NCI-H1417 treated with DMSO at 0.1 percent for 48 hours (cell line): Measurements from ENCODE around the gene CAMTA1.

Source experiments
- DNase-seq: peaks from one replicate; lab custom pipeline; 2025; lab: John Stamatoyannopoulos, UW

The CAMTA1 gene

DNA sequence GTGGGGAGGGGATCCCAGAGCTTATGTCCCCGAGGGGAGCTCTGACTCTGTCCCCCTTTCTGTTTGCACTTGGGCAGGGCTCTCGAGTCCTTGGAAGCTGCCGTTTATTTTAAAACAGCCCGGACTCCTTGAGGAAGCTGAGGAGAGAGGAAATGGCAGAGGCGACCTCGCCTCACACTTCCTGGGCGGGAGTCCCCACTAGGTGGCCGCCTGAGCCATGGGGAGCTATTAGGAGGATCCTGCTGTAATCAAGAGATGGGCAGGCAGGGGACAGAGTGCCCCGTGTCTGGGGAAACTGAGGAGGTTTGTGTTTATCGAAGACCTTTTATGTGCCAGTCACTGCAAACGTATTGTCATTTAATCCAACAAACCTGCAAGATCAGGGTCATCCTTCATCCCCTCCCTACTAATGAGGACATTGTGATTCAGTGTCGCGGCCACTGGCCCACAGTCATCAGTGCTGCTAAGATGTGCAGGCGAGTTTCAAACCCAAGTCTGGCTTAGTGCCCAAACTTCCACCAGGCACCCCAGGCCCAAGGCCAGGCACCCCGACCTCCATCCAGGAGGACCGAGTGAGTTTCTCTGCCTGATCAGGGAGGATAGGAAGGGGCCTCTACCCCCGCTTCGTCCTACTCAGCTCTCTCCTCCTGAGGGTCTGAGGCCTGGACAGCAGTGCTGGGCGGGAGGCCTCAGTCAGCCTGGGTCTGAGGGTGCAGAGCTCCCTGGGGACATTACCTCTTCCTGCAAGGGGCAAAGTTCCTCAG, 669.0 kb downstream of the CAMTA1 start:
- no peak for DNase-seq

DNA sequence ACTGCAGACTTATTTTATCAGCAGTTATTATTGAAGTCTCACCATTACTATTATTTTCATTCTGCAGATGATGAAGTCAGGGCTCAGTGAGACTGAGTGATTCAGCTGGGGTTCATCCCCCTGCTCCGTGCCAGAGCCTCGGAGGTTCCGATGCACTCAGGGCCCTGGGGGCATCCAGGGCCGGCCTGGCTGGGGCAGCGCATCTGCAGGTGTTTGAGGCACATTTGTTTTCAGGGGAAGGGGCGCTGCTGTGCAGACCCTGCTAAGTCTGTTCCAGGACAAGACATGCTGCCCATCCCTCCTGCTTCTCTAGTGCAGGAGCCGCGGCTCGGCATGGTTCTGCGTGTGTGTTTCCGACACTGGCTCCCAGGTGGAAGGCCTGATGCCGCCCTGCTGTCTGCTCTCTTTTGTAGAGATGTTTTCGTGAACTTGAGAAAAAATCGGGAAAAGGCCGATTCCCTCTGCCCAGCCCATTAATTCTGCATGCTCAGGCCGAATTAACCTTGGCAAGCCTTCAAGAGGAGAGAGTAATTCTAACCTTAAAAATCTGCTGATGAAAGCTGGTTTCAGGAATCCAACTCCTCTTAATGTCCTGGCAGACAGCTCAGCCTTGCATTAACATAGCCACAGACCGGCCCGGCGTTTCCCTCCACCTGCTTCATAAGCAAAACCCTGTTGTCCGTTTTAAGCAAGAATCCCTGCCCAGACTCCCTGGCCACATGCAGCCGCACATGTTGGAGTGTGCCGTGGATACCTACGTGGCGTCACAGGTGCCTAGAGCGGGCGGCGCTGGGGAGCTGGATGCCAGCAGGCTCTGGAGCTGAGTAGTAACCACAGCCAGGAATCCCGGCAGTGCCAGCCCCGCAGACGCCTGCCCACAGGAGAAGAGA, 669.9 kb downstream of the CAMTA1 start:
- DNase-seq = no peak

DNA sequence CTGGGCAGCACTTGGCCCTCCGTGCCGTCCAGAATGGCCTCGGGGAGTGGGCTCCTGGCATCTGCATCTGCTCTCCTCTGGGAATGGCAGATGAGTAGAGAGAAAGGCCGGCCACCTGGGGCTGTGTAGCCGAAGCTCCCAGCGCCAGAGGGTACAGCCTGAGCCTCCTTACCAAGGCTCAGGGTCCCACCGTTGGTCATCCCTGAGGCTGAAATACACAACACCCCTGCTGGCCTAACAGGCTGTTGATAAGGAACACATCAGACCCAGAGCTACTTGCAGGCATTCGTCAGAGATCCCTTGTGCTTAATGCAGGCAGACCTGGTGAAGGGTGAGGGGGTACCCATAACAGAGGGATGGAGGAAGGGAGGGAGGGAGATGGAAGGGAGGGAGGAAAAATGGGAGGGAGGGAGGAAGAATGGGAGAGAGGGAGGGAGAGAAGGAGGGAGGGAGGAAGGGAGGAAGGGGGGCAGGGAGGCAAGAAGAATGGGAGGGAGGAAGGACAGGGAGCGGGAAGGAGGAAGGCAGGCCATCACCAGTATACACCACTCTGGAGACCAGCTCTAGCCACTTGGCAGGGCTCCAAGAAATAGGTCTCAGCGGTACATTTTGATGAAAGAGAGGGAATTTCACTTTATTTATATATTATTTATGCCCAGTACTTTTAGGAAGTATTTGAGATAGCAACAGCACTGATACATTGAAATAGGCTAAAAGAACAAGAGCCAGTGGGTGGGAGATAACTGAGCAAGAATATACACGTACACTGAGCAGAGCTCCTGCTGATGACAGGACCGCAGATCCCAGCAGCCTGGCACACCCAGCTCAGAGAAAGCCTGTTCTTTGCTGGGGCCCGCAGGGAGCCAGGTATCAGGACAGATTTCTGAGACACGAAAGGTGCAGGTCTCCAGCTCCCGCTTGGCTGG, 670.8 kb downstream of the CAMTA1 start:
- no peak for DNase-seq

DNA sequence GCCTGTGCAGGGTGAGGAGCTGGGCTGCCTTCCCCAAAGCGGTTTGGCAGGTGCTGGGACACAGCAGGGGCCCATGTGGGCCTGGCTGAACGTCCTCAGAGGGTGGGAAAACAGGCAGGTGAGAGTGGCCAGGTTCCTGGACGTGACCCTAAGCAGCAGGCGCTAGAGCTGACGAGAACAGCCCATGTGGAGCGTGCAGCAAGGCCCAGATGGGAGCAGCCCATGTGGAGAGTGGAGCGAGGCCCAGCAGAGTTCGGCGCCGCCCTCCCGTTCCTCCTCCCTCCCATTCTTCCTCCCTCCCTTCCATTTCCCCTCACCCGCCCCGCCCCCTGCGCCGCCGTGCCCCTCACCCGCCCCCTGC, 671.4 kb downstream of the CAMTA1 start:
- DNase-seq = no peak

DNA sequence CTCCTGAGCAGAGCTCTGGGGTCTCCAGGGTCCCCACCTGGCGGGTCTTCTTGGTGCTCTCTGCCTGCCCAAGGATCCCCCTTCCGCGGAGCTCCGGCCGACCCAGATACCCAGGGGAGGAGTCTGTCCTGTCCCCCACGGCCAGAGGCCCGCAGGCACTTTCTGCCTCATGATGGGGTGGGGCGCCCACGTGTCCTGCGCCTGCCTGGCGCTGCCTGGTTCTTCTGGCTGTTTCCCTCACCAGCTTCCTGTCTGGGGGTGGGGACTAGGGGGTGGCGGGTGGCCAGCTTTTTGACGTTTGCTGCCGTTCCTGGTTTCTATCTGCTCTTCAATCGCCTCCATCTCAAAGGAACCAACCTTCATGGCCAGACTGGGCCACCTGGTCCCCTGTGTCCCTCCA, 672.6 kb downstream of the CAMTA1 start:
- DNase-seq = no peak

GRCh38 chr1:7458946-7459345, 673.7 kb downstream of the CAMTA1 start:
- DNase-seq = no peak

GRCh38 chr1:7459914-7460313, 674.7 kb downstream of the CAMTA1 start:
- no peak for DNase-seq

DNA sequence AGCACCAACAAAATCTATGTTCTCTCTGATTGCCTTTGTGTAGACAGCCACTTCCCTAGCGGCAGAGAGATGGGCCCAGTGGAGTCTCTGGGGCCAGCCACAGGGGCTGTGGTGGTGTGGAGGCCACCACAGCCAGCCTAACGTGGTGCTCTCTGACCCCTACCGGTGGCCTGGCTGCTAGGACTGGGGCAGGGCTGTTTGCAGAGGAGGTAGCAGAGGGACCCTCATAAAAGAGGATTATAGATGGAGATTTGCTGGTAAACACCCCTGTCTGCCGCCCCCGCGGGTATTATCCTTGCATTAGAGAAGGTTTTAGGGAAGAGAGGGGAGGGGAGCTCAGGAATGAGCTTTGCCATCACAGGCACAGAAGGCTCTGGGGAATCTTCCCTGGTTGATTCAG, 675.6 kb downstream of the CAMTA1 start:
- no peak for DNase-seq

DNA sequence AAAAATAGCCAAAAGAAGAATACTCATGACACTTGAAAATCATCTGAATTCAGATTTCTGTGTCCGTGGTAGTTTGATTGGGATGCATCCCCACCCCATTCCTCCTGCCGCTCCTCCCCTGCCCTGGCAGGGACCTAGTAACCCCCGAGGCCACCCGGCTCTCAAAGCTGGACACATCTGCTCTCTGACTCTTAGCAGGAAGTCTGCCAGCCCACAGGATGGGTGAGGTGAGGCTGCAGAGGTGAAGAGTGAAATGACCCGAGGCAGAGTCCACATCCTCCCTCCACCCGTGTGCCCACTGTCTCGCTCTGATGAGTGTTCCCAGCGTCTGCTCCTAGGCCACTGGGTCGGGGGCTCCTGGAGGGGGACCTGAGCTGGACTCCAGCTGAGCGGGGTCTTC, 677.4 kb downstream of the CAMTA1 start:
- DNase-seq = no peak

DNA sequence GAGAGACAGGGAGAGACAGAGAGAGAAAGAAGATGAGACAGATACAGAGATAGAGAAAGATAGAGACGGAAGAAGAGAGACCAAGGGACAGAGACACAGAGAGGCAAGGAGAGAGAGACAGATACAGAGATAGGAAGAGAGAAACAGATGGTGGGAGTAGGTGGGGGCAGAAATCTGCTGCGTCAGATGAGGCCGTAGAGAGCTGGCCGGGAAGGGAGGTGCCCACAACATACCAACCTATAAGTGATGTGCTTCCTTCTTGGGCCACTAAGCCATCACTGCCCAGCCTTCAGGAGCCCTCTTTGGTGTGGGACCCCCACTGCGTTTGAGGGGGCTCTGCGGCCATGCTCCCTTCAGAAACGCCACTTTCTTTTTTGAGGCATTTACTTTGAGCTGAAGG, 678.3 kb downstream of the CAMTA1 start:
- DNase-seq = no peak

GRCh38 chr1:7464736-7465135, 679.5 kb downstream of the CAMTA1 start:
- no peak for DNase-seq

DNA sequence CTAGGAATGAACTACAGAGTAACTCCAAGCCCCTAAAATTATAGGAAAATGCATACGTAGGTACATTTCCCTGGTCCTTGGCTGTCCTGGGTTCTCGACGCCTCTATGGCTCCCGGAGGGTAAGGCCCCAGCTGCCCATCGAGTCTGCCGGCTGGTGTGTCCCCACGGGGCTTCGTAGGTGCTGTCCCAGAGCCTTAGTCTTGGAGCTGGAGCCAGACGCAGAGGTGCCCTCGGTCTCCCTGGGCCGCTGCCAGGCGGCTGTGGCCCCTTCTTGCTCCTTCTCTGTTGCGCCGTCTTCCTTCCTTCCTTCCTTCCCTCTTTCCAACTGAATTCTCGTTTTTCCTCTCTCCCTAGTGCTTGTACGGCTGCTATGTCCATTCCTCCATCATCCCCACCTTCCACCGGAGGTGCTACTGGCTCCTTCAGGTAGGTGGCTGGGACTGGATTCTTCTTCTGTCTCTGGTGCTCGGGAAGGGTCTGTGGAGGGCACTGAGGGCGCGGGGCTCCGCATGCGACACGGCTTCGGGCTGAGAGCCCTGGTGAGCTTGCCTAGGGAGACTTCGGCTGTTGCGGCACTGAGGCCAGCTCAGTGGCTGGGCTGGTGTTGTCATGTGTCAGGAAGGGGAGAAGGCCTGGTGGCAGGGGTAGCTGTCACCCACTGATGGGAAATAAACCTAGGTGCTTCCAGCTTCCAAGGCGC, 682.4 kb downstream of the CAMTA1 start:
- DNase-seq = no peak

DNA sequence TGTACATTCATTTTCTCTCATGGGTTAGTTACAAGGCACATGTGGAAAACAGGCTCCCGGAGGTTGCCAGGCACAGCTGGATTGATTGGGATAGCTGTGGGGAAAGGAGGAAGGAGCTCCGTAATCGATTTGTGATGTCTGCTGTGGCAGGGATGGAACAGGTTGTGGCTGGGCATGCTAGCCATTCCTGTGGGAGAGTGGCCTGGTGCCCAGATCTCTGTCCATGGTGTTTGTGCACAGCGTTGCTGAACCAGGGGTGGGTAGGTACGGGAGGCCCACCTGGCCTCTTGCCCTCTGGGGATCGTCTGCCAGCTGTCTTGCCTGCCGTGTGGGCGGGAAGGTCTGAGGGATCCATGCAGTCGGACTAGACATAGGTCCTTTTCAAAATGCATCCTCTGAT, 683.0 kb downstream of the CAMTA1 start:
- no peak for DNase-seq

GRCh38 chr1:7469255-7469938, 684.1 kb downstream of the CAMTA1 start:
- no peak for DNase-seq

DNA sequence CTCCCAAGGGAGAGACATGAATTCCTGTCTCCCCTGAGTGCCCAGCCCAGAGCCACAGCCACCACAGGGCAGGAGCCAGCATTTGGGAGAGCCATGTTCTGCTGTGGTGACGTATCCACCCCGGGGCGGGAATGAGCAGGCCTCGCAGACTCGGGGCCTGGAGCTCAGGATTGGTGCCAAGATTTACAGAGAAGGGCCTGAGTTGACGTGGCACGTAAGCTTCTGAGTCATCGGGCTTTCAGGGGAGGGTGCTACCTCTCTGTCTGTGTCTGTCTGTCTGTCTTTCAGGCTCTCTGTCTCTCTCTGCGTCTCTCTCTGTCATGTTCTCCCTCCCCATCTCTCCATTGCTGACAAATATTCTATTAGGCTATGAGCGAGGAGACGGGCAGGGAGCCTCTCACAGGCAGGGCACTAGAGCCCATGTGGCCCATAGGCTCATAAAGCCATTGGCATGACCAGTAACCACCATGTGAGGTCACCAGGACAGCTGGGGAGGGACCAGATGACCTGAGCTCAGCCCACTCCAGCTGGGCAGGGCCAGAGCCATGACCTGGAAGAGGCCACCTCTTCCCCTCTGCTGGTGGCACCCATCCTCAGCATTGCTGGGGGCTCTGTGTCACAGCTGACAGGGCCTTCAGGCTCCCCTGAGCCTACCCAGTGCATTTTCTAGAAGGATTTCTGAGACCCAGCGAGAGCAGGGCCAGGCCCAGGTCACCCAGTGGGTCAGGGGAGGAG, 685.8 kb downstream of the CAMTA1 start:
- no peak for DNase-seq

GRCh38 chr1:7471836-7472235, 686.6 kb downstream of the CAMTA1 start:
- no peak for DNase-seq

DNA sequence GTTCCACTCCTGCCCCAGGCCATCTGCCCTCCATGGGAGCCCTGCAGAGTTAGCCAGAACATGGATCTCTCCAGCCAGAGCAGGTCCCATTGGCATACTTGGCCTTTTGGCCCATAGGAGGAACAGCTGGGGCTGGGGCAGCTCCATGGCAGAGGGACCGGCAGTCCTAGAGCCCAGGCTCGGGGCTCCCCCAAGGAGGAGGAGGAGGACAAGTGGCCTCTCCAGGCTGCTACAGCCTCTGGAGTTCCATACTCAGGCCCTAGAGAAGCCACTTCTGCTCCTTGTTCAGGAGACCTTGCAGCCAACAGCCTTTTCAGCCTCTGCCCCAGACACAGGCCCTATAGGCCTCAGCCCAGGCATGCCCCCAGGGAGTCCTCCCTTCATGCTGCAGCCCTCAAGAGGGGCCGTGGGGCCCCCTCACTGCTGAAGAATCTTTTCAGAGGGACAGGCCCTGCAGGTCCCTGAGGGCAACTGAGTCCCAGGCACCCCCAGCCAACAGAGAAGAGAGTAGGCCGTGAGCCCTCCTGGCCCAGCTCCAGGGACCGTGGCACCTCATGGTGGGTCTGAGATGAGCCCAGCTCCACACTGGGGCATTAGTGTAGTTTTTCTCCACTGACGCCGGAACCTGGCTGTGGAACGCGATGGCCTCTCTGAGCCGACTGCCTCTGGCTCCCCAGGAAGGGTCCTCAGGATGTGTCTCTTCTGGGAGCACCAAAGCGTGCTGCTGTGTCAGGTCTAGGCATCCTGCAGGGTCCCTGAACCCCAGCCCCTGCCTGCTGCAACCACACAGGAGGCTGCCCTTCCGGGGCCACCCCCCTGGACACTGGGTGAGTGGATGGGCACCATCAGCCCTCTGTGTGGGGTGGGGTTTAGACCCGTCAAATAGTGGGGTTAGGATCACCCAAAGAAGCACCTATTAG, 688.2 kb downstream of the CAMTA1 start:
- no peak for DNase-seq

DNA sequence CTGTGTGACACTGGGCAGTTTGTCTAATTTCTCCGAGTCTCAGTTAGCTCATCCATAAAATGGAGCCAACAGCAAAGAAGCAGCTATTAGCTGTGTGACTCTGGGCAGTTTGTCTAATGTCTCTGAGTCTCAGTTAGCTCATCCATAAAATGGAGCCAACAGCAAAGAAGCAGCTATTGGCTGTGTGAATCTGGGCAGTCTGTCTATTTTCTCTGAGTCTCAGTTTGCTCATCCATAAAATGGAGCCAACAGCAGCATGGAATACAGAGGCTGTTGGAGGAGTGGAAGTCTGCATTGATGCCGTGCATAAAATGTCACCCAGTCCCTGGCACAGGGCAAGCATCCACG, 688.9 kb downstream of the CAMTA1 start:
- no peak for DNase-seq

DNA sequence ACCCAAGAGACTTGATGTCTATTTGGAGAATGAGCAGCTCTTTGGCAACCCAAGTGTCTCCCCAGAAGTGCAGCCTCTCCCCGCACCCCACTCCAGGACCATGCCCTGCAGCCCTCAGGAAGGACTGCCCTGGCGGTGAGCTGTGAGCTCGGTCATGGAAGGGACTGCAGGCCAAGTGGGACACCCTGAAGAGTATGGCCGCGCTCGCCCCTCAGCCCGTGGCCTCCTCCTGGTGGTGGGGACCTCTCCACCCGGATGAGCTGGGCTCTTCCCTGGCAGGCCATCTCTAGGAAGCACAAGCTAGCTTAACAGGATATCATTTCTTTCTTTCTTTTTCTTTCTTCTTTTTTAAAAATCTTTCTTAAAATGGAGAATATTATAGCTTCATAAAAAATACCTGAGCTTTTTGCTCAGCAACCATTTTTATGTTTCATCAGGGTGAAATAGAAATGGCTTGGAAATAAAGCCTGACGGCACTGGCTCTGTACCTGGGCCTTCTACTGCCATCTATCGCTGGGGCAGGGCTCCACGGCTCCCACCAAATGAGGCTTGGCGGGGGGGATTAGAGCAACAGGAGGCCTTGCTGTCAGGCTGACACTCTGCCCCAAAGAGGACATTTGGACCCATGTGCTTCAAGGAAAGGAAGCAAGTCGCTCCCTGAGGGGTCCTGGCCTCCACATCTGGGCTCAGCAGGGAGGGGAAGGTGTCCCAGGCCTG, 689.7 kb downstream of the CAMTA1 start:
- DNase-seq = no peak
